ENCODE data around the gene CIDEB. TPM values are rescaled to one million over a fixed set of nuclear protein-coding genes. Genes with fewer than 3 reads are reported as not detected.

Gene CIDEB
- total and polyA plus RNA-seq, 10 of the 15 experiments (the other 5 are each of a cell fraction or from before 2014, with no cell fraction given), result 0.34 to 6.3 (median 3.2) TPM

GRCh38 chr14:24293525-24293924 lies 14.3 kb downstream of the CIDEB start:
- Histone ChIP-seq H3K27ac (ENCODE audit: control insufficient read depth, insufficient read depth) (no peak overlapping the region), H3K27me3 (replicated peaks in 1 of 2; ENCODE audit: control insufficient read depth in 2 of 2, insufficient read depth in 2 of 2, low read length in 1 of 2) (no peaks in the 10 kb centered on the region), H3K9me3 (replicated peaks; ENCODE audit: control insufficient read depth, insufficient read depth, low read length) (no peaks in the 10 kb centered on the region), H3K4me2 (ENCODE audit: control insufficient read depth, insufficient read depth) (no peak overlapping the region), H3K9ac (ENCODE audit: control insufficient read depth, insufficient read depth, low read length) (no peak overlapping the region), H3K79me2 (ENCODE audit: control insufficient read depth, insufficient read depth, low read length) (no peaks in the 10 kb centered on the region; the same call in none of the 2 replicates), H4K20me1 (ENCODE audit: control insufficient read depth, insufficient read depth) (no peaks in the 10 kb centered on the region), H3K4me3 (no peak overlapping the region), H3K36me3 (ENCODE audit: control insufficient read depth in 2 of 2, insufficient read depth in 2 of 2, low read length in 1 of 2) (peaks cover 13 to 37% of the 10 kb centered on the region in 2 experiments), H3K4me1 (ENCODE audit: control insufficient read depth, insufficient read depth, low read length) (peaks cover 30% of the 10 kb centered on the region), H2AFZ (ENCODE audit: control insufficient read depth, low read depth, low read length) (no peak overlapping the region)
- no TSS peak for BruUV-seq (replicated peaks)
- TF ChIP-seq ZZZ3 (IDR thresholded peaks at IDR 0.05; ENCODE audit: control insufficient read depth, insufficient read length, low read depth) (no peak), TCF3 (IDR thresholded peaks at IDR 0.05; ENCODE audit: borderline replicate concordance, insufficient read depth, low read depth, low read length) (no peak), MAX (IDR thresholded peaks at IDR 0.05; ENCODE audit: low read depth, low read length) (no peak), TAF1 (IDR thresholded peaks at IDR 0.05; ENCODE audit: borderline replicate concordance, low read depth, low read length) (no peak)
- no peak for DNase-seq (ENCODE audit: low read depth, low spot score)
- 94% methylated on average over 2 of the region's 2 CpGs for whole genome bisulfite sequencing (ENCODE audit: insufficient coverage, insufficient replicate concordance, low lambda C conversion rate, missing lambda C conversion rate)
- RAD21 ChIA-PET (ENCODE audit: unreplicated experiment), result interaction anchor here (1.2 to 1.5 kb wide), 2 partner anchors 47 to 51 kb away, joined by 4 to 9 read pairs; partner anchors contain the start of gene TINF2
- CTCF ChIA-PET, result interaction anchor here (0.6 to 13.4 kb wide), 4 partner anchors 15 to 50 kb away, joined by 4 to 269 read pairs (median 26); partner anchors contain the start of genes CIDEB, RABGGTA and TINF2
- SMC1A ChIA-PET (ENCODE audit: uncharacterized antibody, unreplicated experiment), result interaction anchor here (0.9 to 2.7 kb wide), 4 partner anchors 22 to 80 kb away, joined by 3 to 14 read pairs (median 6); partner anchors contain the start of genes CHMP4A, RABGGTA and TINF2
- POLR2A ChIA-PET, result interaction anchor here (0.8 to 1.7 kb wide), 4 partner anchors 10 to 51 kb away, joined by 3 to 4 read pairs (median 3); partner anchors contain the start of gene TINF2
- in situ Hi-C loops (cut with MboI) (no loop called here), intact Hi-C loops (cut with micrococcal nuclease; ENCODE audit: unreplicated experiment) (no loop called here)
- no peak for FAIRE-seq
- ATAC-seq, result no peak
